ENCODE measurements around the gene TEC. TPM values are rescaled to one million over a fixed set of nuclear protein-coding genes. Genes with fewer than 3 reads are reported as not detected.
"Not testable (repeated sequence)": the region's sequence is repeated elsewhere in the genome, so short reads cannot be mapped to it uniquely, and the experiment has no call there.

TEC gene
- total and polyA plus RNA-seq, 8 donors, result 0.81 to 7.0 (median 2.0) TPM

DNA sequence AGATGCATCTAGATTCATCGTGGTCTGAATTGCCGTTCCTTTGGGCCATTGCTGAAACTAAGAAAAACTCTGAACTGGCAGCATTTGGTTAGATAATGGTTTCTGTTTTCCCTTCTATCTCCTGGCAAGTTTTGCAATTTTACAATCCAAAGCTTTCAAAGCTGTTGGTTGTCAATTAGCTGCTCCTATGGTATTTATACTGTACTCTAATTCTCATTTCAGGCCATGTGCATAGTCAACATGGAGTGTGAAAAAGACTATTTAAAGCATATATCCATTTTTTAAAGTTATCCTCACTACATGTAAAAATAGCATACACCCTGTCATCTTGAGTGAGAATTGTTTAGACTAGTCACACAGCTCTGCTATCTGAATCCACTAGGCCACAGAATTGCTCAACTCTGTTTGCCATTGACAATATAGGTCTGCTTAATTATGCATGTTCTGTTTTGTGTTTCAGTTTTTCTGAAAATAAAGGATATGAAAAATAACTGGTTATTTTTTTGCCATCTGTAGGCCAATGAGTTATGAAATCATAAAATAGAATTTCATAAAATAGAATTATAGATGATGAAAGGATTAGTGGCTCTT lies 27.7 kb upstream of the TEC start:
- TF ChIP-seq EP300 (IDR thresholded peaks at IDR 0.05) (no peak), POLR2A (IDR thresholded peaks at IDR 0.05) (no peak), POLR2AphosphoS5 (IDR thresholded peaks at IDR 0.05) (no peak)
- TF ChIP-seq, protein P1, sequence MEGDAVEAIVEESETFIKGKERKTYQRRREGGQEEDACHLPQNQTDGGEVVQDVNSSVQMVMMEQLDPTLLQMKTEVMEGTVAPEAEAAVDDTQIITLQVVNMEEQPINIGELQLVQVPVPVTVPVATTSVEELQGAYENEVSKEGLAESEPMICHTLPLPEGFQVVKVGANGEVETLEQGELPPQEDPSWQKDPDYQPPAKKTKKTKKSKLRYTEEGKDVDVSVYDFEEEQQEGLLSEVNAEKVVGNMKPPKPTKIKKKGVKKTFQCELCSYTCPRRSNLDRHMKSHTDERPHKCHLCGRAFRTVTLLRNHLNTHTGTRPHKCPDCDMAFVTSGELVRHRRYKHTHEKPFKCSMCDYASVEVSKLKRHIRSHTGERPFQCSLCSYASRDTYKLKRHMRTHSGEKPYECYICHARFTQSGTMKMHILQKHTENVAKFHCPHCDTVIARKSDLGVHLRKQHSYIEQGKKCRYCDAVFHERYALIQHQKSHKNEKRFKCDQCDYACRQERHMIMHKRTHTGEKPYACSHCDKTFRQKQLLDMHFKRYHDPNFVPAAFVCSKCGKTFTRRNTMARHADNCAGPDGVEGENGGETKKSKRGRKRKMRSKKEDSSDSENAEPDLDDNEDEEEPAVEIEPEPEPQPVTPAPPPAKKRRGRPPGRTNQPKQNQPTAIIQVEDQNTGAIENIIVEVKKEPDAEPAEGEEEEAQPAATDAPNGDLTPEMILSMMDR (IDR thresholded peaks at IDR 0.05), result no peak
- Histone ChIP-seq H3K27ac (no peak overlapping the region), H3K36me3 (no peaks in the 10 kb centered on the region), H3K4me3 (no peak overlapping the region), H3K27me3 (no peaks in the 10 kb centered on the region), H3K4me1 (no peaks in the 10 kb centered on the region), H3K9me3 (no peaks in the 10 kb centered on the region)
- intact Hi-C loops (cut with DNase I; ENCODE audit: low total_unique reads), result no loop called here
- WGBS, 5 donors, result 86 to 98% (median 93%) methylated on average over 2 of the region's 2 CpGs
- DNase-seq, result no peak

DNA sequence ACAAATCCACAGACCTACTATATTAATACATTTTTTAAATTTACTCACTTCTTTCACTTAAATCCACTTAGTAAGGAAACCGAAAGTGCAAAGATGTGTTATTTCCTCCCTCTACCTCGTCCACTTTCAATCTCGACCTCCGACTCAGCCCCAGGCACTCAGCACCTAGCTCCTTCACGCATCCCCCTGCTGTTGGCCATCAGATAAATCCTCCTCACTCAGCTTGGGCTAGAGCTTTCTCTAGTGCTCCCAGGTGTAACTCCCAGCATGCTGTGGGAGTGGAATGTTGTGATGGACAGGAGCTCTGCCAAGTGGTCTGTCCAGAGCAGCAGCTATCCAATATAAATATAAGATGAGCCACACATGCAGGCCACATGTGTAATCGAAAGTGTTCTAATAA lies 26.7 kb upstream of the TEC start:
- no peak for TF ChIP-seq EP300 (IDR thresholded peaks at IDR 0.05)
- no peak for TF ChIP-seq POLR2A (IDR thresholded peaks at IDR 0.05)
- no peak for TF ChIP-seq POLR2AphosphoS5 (IDR thresholded peaks at IDR 0.05)
- DNase-seq, result no peak
- Histone ChIP-seq H3K36me3 (no peaks in the 10 kb centered on the region), H3K9me3 (no peaks in the 10 kb centered on the region), H3K4me3 (no peak overlapping the region), H3K4me1 (no peaks in the 10 kb centered on the region), H3K27me3 (no peaks in the 10 kb centered on the region), H3K27ac (no peak overlapping the region)
- intact Hi-C loops (cut with DNase I; ENCODE audit: low total_unique reads), result no loop called here
- WGBS, 5 donors, result 63 to 74% (median 70%) methylated on average over 6 of the region's 6 CpGs

DNA sequence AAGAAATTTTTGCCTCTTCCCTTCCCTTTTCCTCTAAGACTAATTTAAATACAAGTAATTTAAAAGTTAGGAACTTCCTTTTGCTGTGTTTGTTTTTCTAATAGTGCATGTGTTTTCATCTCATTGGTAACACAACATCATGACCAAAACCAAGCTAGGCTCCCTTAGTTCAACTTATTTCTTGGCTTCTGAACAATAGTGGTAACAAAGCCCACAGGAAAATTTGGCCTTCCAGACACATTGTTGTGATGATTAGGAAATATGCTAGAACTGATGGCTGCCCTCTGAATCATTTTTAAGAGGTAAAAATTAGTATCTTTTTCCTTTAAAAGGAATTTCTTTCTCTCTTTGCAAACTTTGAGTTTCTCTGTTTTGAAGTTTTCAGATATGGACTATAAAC lies 25.5 kb upstream of the TEC start:
- no peaks in the 10 kb centered on the region for H3K27me3 ChIP-seq
- TF ChIP-seq POLR2AphosphoS5 (IDR thresholded peaks at IDR 0.05) (no peak), POLR2A (IDR thresholded peaks at IDR 0.05) (no peak), EP300 (IDR thresholded peaks at IDR 0.05) (no peak)
- TF ChIP-seq, protein P1 (IDR thresholded peaks at IDR 0.05), result no peak
- intact Hi-C loops (cut with DNase I; ENCODE audit: low total_unique reads), result no loop called here
- no peak overlapping the region for H3K27ac ChIP-seq
- H3K9me3 ChIP-seq, result no peaks in the 10 kb centered on the region
- no peaks in the 10 kb centered on the region for H3K36me3 ChIP-seq
- no peaks in the 10 kb centered on the region for H3K4me1 ChIP-seq
- no peak for DNase-seq
- no peak overlapping the region for H3K4me3 ChIP-seq

DNA sequence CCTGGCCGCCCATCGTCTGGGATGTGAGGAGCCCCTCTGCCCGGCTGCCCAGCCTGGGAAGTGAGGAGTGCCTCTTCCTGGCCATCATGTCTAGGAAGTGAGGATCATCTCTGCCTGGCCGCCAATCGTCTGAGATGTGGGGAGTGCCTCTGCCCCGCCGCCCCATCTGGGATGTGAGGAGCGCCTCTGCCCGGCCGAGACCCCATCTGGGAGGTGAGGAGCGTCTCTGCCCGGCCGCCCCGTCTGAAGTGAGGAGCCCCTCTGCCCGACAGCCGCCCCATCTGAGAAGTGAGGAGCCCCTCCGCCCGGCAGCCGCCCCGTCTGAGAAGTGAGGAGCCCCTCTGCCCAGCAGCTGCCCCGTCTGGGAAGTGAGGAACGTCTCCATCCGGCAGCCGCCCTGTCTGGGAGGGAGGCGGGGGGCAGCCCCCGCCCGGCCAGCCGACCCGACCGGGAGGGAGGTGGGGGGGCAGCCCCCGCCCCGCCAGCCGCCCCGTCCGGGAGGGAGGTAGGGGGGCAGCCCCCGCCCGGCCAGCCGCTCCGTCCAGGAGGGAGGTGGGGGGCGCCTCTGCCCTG lies 22.7 kb upstream of the TEC start:
- H3K9me3 ChIP-seq; H3K4me1 ChIP-seq; H3K4me3 ChIP-seq; H3K36me3 ChIP-seq; H3K27ac ChIP-seq; DNase-seq; H3K27me3 ChIP-seq; intact Hi-C loops (cut with DNase I; ENCODE audit: low total_unique reads): not testable (repeated sequence)
- WGBS, 5 donors, result 95 to 98% (median 97%) methylated on average over 20 to 34 of the region's 40 CpGs; no CpG with 5 or more reads in 1 of the 5 donors

DNA sequence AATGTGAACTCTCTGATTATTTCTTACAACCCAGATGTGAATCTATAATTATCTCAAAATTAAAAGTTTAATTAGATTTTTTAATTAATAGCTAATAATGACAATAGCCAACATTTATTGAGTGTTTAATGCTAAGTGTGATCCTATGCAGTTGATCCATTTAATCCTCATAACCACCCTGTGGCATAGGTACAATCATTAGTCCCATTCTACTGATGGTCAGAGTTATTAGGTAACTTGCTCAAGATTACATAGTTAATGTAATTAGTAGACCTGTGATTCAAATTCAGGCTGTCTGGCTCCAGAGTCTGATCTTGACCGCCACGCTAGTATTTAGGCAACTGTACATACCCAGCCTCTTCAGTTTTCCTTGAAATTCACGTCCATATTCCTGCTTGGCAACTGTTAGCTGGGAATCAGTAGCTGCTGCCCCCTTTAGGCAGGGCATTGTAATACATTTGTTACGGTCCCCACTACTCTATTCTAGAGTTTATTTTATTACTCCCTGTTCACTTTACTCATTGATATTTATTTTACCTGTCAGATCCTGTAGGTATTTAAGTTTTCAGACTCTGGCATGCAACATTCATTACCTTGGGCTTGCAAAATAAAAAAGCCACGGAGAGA lies 20.6 kb upstream of the TEC start:
- 50 to 65% (median 53%) methylated on average over 5 of the region's 5 CpGs for WGBS, 5 donors
- Histone ChIP-seq H3K27ac (no peak overlapping the region), H3K27me3 (no peaks in the 10 kb centered on the region), H3K4me1 (no peaks in the 10 kb centered on the region), H3K36me3 (no peaks in the 10 kb centered on the region), H3K4me3 (no peak overlapping the region), H3K9me3 (peaks cover 0 to 14% (median 7%) of the 10 kb centered on the region in 4 donors)
- no peak for TF ChIP-seq POLR2AphosphoS5 (IDR thresholded peaks at IDR 0.05)
- TF ChIP-seq, protein P1 (IDR thresholded peaks at IDR 0.05), result peak in 3 of 7 experiments; percentile 26 to 46 (median 30)
- TF ChIP-seq POLR2A (IDR thresholded peaks at IDR 0.05), result no peak
- no peak for TF ChIP-seq EP300 (IDR thresholded peaks at IDR 0.05)
- DNase-seq, result no peak
- intact Hi-C loops (cut with DNase I; ENCODE audit: low total_unique reads), result no loop called here

DNA sequence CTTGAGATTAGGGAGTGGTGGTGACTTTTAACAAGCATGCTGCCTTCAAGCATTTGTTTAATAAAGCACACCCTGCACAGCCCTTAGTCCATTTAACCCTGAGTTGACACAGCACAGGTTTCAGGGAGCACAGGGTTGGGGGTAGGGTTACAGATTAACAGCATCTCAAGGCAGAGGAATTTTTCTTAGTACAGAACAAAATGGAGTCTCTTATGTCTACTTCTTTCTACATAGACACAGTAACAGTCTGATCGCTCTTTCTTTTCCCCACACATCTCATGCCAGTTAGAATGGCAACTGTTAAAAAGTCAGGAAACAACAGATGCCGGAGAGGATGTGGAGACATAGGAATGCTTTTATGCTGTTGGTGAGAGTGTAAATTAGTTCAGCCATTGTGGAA lies 16.4 kb upstream of the TEC start:
- peaks cover 0 to 54% (median 30%) of the 10 kb centered on the region in 4 donors for H3K9me3 ChIP-seq
- H3K4me1 ChIP-seq; H3K27me3 ChIP-seq; H3K27ac ChIP-seq; DNase-seq; H3K36me3 ChIP-seq; intact Hi-C loops (cut with DNase I; ENCODE audit: low total_unique reads); H3K4me3 ChIP-seq: not testable (repeated sequence)
- 82 to 94% (median 90%) methylated on average over 2 of the region's 2 CpGs for WGBS, 5 donors

DNA sequence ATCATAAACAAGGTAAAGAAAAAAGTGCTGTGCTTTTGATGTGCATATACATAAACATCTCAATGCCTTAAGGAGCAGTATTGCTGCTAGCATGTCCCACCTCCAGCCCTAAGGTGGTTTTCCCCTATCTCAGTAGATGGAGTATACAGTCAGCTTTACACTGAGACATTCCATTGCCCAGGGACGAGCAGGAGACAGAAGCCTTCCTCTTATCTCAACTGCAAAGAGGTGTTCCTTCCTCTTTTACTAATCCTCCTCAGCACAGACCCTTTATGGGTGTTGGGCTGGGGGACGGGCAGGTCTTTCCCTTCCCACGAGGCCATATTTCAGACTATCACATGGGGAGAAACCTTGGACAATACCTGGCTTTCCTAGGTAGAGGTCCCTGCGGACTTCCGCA lies 16.0 kb upstream of the TEC start:
- peaks cover 2 to 55% (median 32%) of the 10 kb centered on the region in 4 donors for H3K9me3 ChIP-seq
- H3K36me3 ChIP-seq; H3K27me3 ChIP-seq; DNase-seq; intact Hi-C loops (cut with DNase I; ENCODE audit: low total_unique reads); H3K4me1 ChIP-seq; H3K4me3 ChIP-seq; H3K27ac ChIP-seq: not testable (repeated sequence)
- 25 to 50% (median 30%) methylated on average over 5 of the region's 5 CpGs for WGBS, 5 donors
